Calu3 (cell line): Measurements from ENCODE around the gene PAQR9. TPM values are rescaled to one million over a fixed set of nuclear protein-coding genes. Genes with fewer than 3 reads are reported as not detected.

ENCODE experiments used
- BruUV-seq: library from RNA; stranded (reverse); fragments of 400-500 nt; replicated peaks from 2 replicates; lab custom pipeline; 2021; lab: Mats Ljungman, UMichigan
- CTCF ChIA-PET: fragments of 300-600 bp; sonication (Branson Sonifier 250); formaldehyde crosslinking; loops from one replicate; lab custom pipeline; 2022; ENCODE audit warnings: antibody characterized with exemption; lab: Charles Lee
- DNase-seq: peaks from one replicate; pipeline ENCODE4 v3.0.0; 2022
- H3K27ac Mint-ChIP-seq: one replicate; pipeline ENCODE4 v1.8.0; 2022; ENCODE audit warnings: mixed read lengths; ENCODE audit not compliant: unreplicated experiment
- H3K27me3 Mint-ChIP-seq: one replicate; pipeline ENCODE4 v1.8.0; 2022; ENCODE audit warnings: mixed read lengths; ENCODE audit not compliant: unreplicated experiment
- H3K36me3 Mint-ChIP-seq: one replicate; pipeline ENCODE4 v1.8.0; 2022; ENCODE audit warnings: mild to moderate bottlenecking, moderate library complexity, mixed read lengths; ENCODE audit not compliant: insufficient read depth, unreplicated experiment
- H3K4me1 Mint-ChIP-seq: one replicate; pipeline ENCODE4 v1.8.0; 2022; ENCODE audit warnings: mild to moderate bottlenecking, low read depth, mixed read lengths; ENCODE audit not compliant: unreplicated experiment
- H3K4me3 Mint-ChIP-seq: one replicate; pipeline ENCODE4 v1.8.0; 2022; ENCODE audit warnings: mild to moderate bottlenecking, low read depth, moderate library complexity, mixed read lengths; ENCODE audit not compliant: unreplicated experiment
- H3K9me3 Mint-ChIP-seq: one replicate; pipeline ENCODE4 v1.8.0; 2022; ENCODE audit warnings: low read depth, mixed read lengths; ENCODE audit not compliant: unreplicated experiment
- CTCF ChIP-seq: fragments of 200-600 bp; IDR thresholded peaks from one replicate; pipeline ENCODE4 v1.8.0; 2022; ENCODE audit warnings: antibody characterized with exemption; ENCODE audit not compliant: unreplicated experiment
- intact Hi-C: fragments of 100-400 bp; cut with micrococcal nuclease; formaldehyde crosslinking; loops from one replicate; pipeline ENCODE4 v1.10.0; 2022; ENCODE audit not compliant: unreplicated experiment
- total RNA-seq: library from RNA; stranded (reverse); gene quantifications from 2 replicates; pipeline ENCODE4 v1.2.3, GENCODE V29; 2022

The PAQR9 gene
- total RNA-seq, 1 experiment from 2014 or later: 2.0 TPM

GRCh38 chr3:142950972-142951371, 12.5 kb downstream of the PAQR9 start:
- Mint-ChIP-seq H3K4me3 (no peak overlapping the region), H3K27ac (no peak overlapping the region), H3K4me1 (peaks cover 10% of the 10 kb centered on the region), H3K36me3 (no peaks in the 10 kb centered on the region), H3K9me3 (no peaks in the 10 kb centered on the region), H3K27me3 (no peaks in the 10 kb centered on the region)
- no peak for TF ChIP-seq CTCF
- no peak for DNase-seq
- no TSS peak for BruUV-seq
- CTCF ChIA-PET: interaction anchor here (1.5 kb wide), 1 partner anchor 11 kb away, joined by 4 read pairs; no protein-coding TSS in a partner anchor
- intact Hi-C loops: no loop called here

GRCh38 chr3:142947799-142948575, 15.5 kb downstream of the PAQR9 start:
- no peak for DNase-seq
- Mint-ChIP-seq H3K36me3 (no peaks in the 10 kb centered on the region), H3K27ac (no peak overlapping the region), H3K4me3 (peak overlapping the region; percentile 61), H3K4me1 (peaks cover 23% of the 10 kb centered on the region), H3K27me3 (no peaks in the 10 kb centered on the region), H3K9me3 (no peaks in the 10 kb centered on the region)
- CTCF ChIA-PET: interaction anchor here (0.6 kb wide), 1 partner anchor 14 kb away, joined by 3 read pairs; no protein-coding TSS in a partner anchor
- no TSS peak for BruUV-seq
- intact Hi-C loops: no loop called here
- TF ChIP-seq CTCF: no peak

- no TSS peak for BruUV-seq
- DNase-seq: peak; percentile 31
- no peak for TF ChIP-seq CTCF
- Mint-ChIP-seq H3K4me3 (peak overlapping the region; percentile 61), H3K36me3 (no peaks in the 10 kb centered on the region), H3K27ac (no peak overlapping the region), H3K9me3 (no peaks in the 10 kb centered on the region), H3K4me1 (peaks cover 25% of the 10 kb centered on the region), H3K27me3 (no peaks in the 10 kb centered on the region)
- CTCF ChIA-PET: interaction anchor here (0.6 kb wide), 1 partner anchor 15 kb away, joined by 3 read pairs; no protein-coding TSS in a partner anchor
- intact Hi-C loops: no loop called here
Measured at GRCh38 chr3:142947352-142947751, 16.1 kb downstream of the PAQR9 start.

GRCh38 chr3:142946861-142947260, 16.6 kb downstream of the PAQR9 start:
- CTCF ChIA-PET: interaction anchor here (0.7 kb wide), 1 partner anchor 44 kb away, joined by 3 read pairs; no protein-coding TSS in a partner anchor
- DNase-seq: no peak
- Mint-ChIP-seq H3K36me3 (no peaks in the 10 kb centered on the region), H3K27ac (no peak overlapping the region), H3K4me3 (peak overlapping the region; percentile 61), H3K9me3 (no peaks in the 10 kb centered on the region), H3K4me1 (peaks cover 30% of the 10 kb centered on the region), H3K27me3 (peaks cover 4% of the 10 kb centered on the region)
- intact Hi-C loops: no loop called here
- no TSS peak for BruUV-seq
- TF ChIP-seq CTCF: no peak
